Pulmonary artery endothelial cell (primary cell): Measurements from ENCODE around the gene SLC16A5. TPM values are rescaled to one million over a fixed set of nuclear protein-coding genes. Genes with fewer than 3 reads are reported as not detected.
"Not testable (repeated sequence)": the region's sequence is repeated elsewhere in the genome, so short reads cannot be mapped to it uniquely, and the experiment has no call there.

ENCODE experiments used
- DNase-seq: peaks from one replicate; pipeline ENCODE4 v3.0.0-alpha.2; 2011; ENCODE audit warnings: low read depth, low spot score
- total RNA-seq: library from RNA; depleted of rRNA; stranded (reverse); fragments of >200 nt; gene quantifications from 2 replicates; pipeline ENCODE4 v1.2.3, GENCODE V29; 2014

SLC16A5 gene
- total RNA-seq, 1 donor from 2014 or later, result 7.1 TPM

- no peak for DNase-seq
These were observed 23.3 kb upstream of the SLC16A5 start for GRCh38 chr17:75064460-75064859.

- DNase-seq, result no peak
These were observed 22.7 kb upstream of the SLC16A5 start for GRCh38 chr17:75064867-75065561.

- no peak for DNase-seq
These were observed 22.1 kb upstream of the SLC16A5 start for GRCh38 chr17:75065562-75066151.

GRCh38 chr17:75067856-75068255 lies 19.9 kb upstream of the SLC16A5 start:
- DNase-seq, result no peak

- DNase-seq, result no peak
These were observed 19.0 kb upstream of the SLC16A5 start for GRCh38 chr17:75068750-75069149.

- no peak for DNase-seq
These were observed 18.0 kb upstream of the SLC16A5 start for GRCh38 chr17:75069783-75070182.

GRCh38 chr17:75071478-75072271 lies 16.1 kb upstream of the SLC16A5 start:
- not testable (repeated sequence) for DNase-seq

- not testable (repeated sequence) for DNase-seq
These were observed 14.8 kb upstream of the SLC16A5 start for GRCh38 chr17:75072909-75073308.

- no peak for DNase-seq
These were observed 14.1 kb upstream of the SLC16A5 start for GRCh38 chr17:75073618-75074047.

GRCh38 chr17:75074532-75074931 lies 13.2 kb upstream of the SLC16A5 start:
- DNase-seq, result no peak

- DNase-seq, result no peak
These were observed 12.0 kb upstream of the SLC16A5 start for GRCh38 chr17:75075597-75076336.

GRCh38 chr17:75077072-75077495 lies 10.7 kb upstream of the SLC16A5 start:
- DNase-seq, result no peak

GRCh38 chr17:75077496-75078283 lies 10.1 kb upstream of the SLC16A5 start:
- no peak for DNase-seq

- DNase-seq, result no peak
These were observed 9.3 kb upstream of the SLC16A5 start for GRCh38 chr17:75078284-75079022.

GRCh38 chr17:75079023-75079373 lies 8.8 kb upstream of the SLC16A5 start:
- no peak for DNase-seq

- DNase-seq, result no peak
These were observed 5.9 kb upstream of the SLC16A5 start for GRCh38 chr17:75081611-75082540.

- DNase-seq, result no peak
These were observed 5.1 kb upstream of the SLC16A5 start for GRCh38 chr17:75082683-75083082.

- DNase-seq, result no peak
These were observed 3.6 kb upstream of the SLC16A5 start for GRCh38 chr17:75084039-75084660.
